ENCODE data around the gene SGTB.
"Not testable (repeated sequence)": the region's sequence is repeated elsewhere in the genome, so short reads cannot be mapped to it uniquely, and the experiment has no call there.

The SGTB gene

GRCh38 chr5:65623482-65623881 is 98.4 kb downstream of the SGTB start:
- DNase-seq (ENCODE audit: low spot score), result no peak
- Histone ChIP-seq H3K27ac (peak overlapping the region in 1 of 2 donors; percentile 93), H3K4me3 (peak overlapping the region; percentile 81)
- TF ChIP-seq, protein P1, sequence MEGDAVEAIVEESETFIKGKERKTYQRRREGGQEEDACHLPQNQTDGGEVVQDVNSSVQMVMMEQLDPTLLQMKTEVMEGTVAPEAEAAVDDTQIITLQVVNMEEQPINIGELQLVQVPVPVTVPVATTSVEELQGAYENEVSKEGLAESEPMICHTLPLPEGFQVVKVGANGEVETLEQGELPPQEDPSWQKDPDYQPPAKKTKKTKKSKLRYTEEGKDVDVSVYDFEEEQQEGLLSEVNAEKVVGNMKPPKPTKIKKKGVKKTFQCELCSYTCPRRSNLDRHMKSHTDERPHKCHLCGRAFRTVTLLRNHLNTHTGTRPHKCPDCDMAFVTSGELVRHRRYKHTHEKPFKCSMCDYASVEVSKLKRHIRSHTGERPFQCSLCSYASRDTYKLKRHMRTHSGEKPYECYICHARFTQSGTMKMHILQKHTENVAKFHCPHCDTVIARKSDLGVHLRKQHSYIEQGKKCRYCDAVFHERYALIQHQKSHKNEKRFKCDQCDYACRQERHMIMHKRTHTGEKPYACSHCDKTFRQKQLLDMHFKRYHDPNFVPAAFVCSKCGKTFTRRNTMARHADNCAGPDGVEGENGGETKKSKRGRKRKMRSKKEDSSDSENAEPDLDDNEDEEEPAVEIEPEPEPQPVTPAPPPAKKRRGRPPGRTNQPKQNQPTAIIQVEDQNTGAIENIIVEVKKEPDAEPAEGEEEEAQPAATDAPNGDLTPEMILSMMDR (IDR thresholded peaks at IDR 0.05), result no peak

GRCh38 chr5:65621961-65622360 is 99.9 kb downstream of the SGTB start:
- H3K4me3 ChIP-seq, result peak overlapping the region; percentile 81
- not testable (repeated sequence) for DNase-seq (ENCODE audit: low spot score); H3K27ac ChIP-seq

- Histone ChIP-seq H3K4me3 (no peak overlapping the region), H3K27ac (no peak overlapping the region)
- TF ChIP-seq, protein P1 (IDR thresholded peaks at IDR 0.05), result no peak
- no peak for DNase-seq (ENCODE audit: low spot score)
Observed at GRCh38 chr5:65620021-65620420, 101.9 kb downstream of the SGTB start.

All from coronary artery (tissue), 2 donors.